ENCODE measurements around the gene OTULINL. TPM values are rescaled to one million over a fixed set of nuclear protein-coding genes. Genes with fewer than 3 reads are reported as not detected.

The OTULINL gene
- total RNA-seq, 2 experiments from 2014 or later = 31.1 to 34.6 TPM

DNA sequence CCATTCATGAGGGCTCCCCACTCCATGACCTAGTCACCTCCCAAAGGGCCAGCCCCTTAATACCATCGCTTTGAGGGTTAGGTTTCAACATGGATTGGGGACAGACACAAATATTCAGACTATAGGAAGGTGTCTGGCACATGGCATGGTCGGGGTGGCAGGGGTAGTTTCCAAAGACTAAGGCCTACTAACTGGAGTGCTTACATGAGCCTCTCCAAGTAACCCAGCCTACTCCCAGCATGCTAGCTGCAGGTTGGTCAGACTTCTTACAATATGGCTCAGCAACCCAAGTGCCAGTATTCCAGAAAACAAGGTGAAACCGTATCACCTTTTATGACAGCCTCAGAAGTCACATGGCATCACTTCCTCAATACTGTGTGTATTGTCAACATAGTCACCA, 19.9 kb upstream of the OTULINL start:
- H3K9me3 Mint-ChIP-seq = no peaks in the 10 kb centered on the region
- peaks cover 10% of the 10 kb centered on the region for H3K4me1 Mint-ChIP-seq
- no peak overlapping the region for H3K27ac Mint-ChIP-seq
- H3K27me3 Mint-ChIP-seq = no peaks in the 10 kb centered on the region
- ChIA-PET POLR2A (no interaction called here), CTCF (no interaction called here)
- no peaks in the 10 kb centered on the region for H3K36me3 Mint-ChIP-seq (ENCODE audit: low read depth)
- no peak overlapping the region for H3K4me3 Mint-ChIP-seq
- DNase-seq = no peak

DNA sequence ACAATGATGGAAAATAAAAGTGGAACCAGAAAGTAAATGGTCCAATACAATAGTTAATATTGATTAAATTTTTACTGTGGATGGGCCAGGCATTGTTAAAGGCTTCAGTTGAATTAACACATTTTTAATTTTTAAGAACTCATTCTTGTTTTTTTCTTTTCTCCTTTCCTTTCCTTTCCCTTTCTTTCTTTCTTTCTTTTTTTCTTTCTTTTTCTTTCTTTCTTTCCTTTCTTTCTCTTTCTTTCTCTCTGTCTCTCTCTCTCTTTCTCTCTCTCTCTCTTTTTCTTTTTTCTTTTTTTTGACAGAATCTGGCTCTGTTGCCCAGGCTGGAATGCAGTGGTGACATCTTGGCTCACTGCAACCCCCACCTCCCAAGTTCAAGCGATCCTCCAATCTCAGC, 13.3 kb upstream of the OTULINL start:
- H3K4me1 Mint-ChIP-seq = no peaks in the 10 kb centered on the region
- H3K27ac Mint-ChIP-seq = no peak overlapping the region
- ChIA-PET CTCF (no interaction called here), POLR2A (interaction anchor here (1.3 kb wide), 1 partner anchor 27 kb away, joined by 3 read pairs; no protein-coding TSS in a partner anchor)
- no peaks in the 10 kb centered on the region for H3K9me3 Mint-ChIP-seq
- no peak overlapping the region for H3K4me3 Mint-ChIP-seq
- H3K36me3 Mint-ChIP-seq (ENCODE audit: low read depth) = no peaks in the 10 kb centered on the region
- peaks cover 2% of the 10 kb centered on the region for H3K27me3 Mint-ChIP-seq
- DNase-seq = no peak

DNA sequence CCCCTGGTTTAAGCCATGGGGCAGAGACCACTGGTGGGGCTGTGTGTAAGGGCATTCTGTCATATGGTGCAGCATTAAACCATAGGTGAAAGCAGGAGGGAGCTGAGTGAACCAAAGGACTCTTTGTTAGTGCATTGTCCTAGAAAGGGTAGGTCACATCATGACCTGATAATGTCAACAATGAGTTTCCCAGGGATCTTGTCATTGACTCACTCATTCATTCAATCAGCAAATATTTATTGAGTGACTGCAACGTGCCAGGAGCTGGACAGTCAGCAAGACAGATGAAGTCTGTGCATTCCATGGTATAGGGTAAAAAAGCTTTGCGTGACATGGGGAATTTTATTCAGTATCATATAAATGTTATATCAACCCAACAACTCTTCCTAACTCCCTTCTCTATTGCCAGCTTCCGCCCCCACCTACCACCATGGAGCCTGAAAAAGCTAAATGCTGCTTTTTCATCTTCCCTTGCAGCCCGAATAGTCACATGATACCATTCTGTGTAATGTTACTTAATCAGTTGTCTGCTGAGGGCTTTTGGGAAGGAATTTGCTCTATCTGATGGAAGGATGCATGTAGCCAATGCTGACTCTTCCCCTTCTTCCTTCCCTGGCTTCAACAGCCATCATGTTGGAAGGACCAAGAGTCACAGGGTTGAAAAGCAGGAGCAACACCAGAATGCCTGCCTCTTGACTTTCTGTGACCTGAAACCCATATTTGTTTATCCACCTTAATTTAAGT, 11.5 kb upstream of the OTULINL start:
- Mint-ChIP-seq H3K36me3 (ENCODE audit: low read depth) (no peaks in the 10 kb centered on the region), H3K4me1 (no peaks in the 10 kb centered on the region), H3K9me3 (no peaks in the 10 kb centered on the region), H3K27me3 (peaks cover 2% of the 10 kb centered on the region), H3K27ac (no peak overlapping the region), H3K4me3 (no peak overlapping the region)
- no peak for DNase-seq
- POLR2A ChIA-PET = interaction anchor here (1.3 to 1.4 kb wide), 2 partner anchors 12 to 25 kb away, joined by 3 read pairs; no protein-coding TSS in a partner anchor
- CTCF ChIA-PET = no interaction called here

DNA sequence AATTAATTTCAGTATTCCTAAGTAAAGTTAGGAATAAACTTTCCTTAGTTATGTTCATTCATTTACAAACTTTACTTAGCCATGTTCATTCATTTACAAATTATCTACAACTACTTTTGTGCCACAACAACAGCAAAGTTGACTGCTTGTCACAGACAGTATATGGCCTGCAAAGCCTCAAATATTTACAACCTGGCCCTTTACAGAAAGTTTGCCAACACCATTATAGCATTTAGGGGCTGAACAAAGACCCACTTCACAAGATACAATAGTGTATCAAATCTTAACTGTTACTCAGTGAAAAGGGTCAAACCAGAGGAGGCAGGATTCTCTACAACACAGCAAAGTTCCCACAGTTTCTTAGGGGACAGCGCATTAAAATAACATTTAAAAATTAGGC, 9.7 kb upstream of the OTULINL start:
- ChIA-PET POLR2A (interaction anchor here (1.5 kb wide), 1 partner anchor 10 kb away, joined by 3 read pairs; the partner anchor contains the start of gene OTULINL), CTCF (interaction anchor here (0.9 kb wide), 1 partner anchor 77 kb away, joined by 3 read pairs; no protein-coding TSS in a partner anchor)
- Mint-ChIP-seq H3K4me1 (no peaks in the 10 kb centered on the region), H3K27me3 (peaks cover 2% of the 10 kb centered on the region), H3K9me3 (no peaks in the 10 kb centered on the region), H3K27ac (no peak overlapping the region), H3K36me3 (ENCODE audit: low read depth) (no peaks in the 10 kb centered on the region), H3K4me3 (no peak overlapping the region)
- DNase-seq = no peak

DNA sequence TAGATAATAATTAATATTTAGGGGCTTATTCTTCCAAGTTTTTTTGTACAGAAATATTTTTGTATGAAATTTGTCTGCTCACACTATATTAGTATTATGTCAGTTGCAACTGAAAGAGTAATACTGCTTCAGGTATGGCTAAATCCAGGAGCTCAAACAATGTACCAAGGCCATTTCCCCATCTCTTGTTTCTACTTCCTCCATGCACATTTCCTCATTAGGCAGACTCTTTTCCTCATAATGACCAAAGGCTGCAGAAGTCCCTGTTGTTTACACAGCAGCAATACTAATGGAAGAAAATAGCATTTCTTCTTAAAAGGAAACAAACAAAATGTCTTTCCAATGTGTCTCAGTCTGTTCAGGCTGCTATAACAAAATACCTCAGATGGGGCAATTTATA, 9.2 kb upstream of the OTULINL start:
- Mint-ChIP-seq H3K36me3 (ENCODE audit: low read depth) (no peaks in the 10 kb centered on the region), H3K27ac (no peak overlapping the region), H3K4me1 (no peaks in the 10 kb centered on the region), H3K4me3 (no peak overlapping the region), H3K9me3 (no peaks in the 10 kb centered on the region), H3K27me3 (peaks cover 2% of the 10 kb centered on the region)
- POLR2A ChIA-PET = interaction anchor here (1.5 kb wide), 1 partner anchor 10 kb away, joined by 3 read pairs; the partner anchor contains the start of gene OTULINL
- CTCF ChIA-PET = no interaction called here
- no peak for DNase-seq

DNA sequence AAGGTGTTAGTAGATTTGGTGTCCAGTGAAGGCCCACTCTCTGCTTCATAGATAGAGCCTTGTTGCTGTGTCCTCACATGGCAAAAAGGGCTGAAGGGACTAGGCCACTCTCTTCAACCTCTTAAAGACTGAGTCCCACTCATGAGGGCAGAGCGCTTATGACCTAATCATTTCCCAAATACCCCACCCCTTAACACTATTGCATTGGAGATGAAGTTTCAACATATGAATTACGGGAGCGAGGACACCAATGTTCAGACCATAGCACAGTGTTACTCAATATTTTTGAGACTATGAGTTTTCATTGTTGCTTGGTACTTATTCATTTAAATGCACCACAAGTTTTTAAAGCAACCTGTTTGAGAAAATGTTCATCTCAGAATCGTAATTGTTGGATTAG, 8.8 kb upstream of the OTULINL start:
- no peak for DNase-seq
- H3K27me3 Mint-ChIP-seq = peaks cover 2% of the 10 kb centered on the region
- H3K4me3 Mint-ChIP-seq = no peak overlapping the region
- ChIA-PET POLR2A (no interaction called here), CTCF (no interaction called here)
- no peaks in the 10 kb centered on the region for H3K9me3 Mint-ChIP-seq
- no peaks in the 10 kb centered on the region for H3K4me1 Mint-ChIP-seq
- no peaks in the 10 kb centered on the region for H3K36me3 Mint-ChIP-seq (ENCODE audit: low read depth)
- no peak overlapping the region for H3K27ac Mint-ChIP-seq

DNA sequence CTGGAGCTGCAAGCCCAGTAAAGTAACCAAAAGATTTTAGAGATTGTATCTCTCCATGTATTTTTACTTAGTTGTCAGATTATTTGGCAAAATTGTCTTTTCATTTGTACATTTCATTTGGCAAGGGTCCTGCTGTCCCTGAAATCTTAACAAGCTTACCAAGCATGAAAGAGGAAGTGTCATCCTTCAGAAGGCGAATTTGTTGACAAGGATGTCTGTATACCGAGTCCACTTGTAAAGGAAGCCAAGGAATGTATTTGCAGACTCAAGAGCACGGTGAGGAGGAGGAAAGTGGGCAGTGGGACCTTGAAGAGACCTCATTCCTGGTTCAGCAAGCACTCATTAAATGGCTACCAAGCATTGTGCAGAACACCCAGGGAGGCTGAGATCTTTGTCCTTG, 7.5 kb upstream of the OTULINL start:
- Mint-ChIP-seq H3K4me3 (no peak overlapping the region), H3K9me3 (no peaks in the 10 kb centered on the region), H3K27ac (no peak overlapping the region), H3K4me1 (no peaks in the 10 kb centered on the region), H3K36me3 (ENCODE audit: low read depth) (no peaks in the 10 kb centered on the region), H3K27me3 (peaks cover 4% of the 10 kb centered on the region)
- POLR2A ChIA-PET = no interaction called here
- CTCF ChIA-PET = no interaction called here
- no peak for DNase-seq

DNA sequence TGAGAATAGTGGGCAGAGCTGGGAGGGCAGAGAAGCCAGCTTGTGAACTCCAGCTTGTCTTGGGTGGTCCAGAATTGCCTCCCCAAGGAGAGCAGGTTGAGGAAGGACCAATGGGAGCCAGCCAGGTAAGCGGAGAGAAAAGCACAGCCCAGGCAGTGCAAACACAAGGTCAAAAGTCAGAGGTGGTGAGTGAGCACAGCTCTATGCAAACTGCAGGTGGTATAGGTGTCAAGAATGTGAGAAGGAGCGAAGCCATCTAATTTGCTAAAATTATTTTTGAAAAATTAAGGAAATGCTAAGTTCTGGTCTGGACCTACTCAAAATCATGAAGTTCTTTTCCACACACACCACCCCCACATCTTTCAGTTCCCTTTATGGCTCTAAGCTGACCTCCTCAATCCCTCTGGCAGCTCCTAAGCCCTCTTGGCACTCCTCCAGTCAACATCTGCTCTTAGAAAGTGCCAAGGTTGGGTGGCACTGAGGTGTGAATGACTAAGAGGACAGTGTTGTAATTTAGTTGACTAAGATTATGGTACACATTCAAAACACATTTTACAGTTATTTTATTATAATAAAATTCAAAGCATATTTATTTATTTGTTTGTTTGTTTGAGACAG, 6.6 kb upstream of the OTULINL start:
- H3K27ac Mint-ChIP-seq = no peak overlapping the region
- H3K9me3 Mint-ChIP-seq = no peaks in the 10 kb centered on the region
- H3K36me3 Mint-ChIP-seq (ENCODE audit: low read depth) = no peaks in the 10 kb centered on the region
- ChIA-PET CTCF (interaction anchor here (0.6 kb wide), 1 partner anchor 26 kb away, joined by 3 read pairs; no protein-coding TSS in a partner anchor), POLR2A (no interaction called here)
- H3K27me3 Mint-ChIP-seq = peaks cover 10% of the 10 kb centered on the region
- H3K4me1 Mint-ChIP-seq = no peaks in the 10 kb centered on the region
- H3K4me3 Mint-ChIP-seq = no peak overlapping the region
- no peak for DNase-seq

DNA sequence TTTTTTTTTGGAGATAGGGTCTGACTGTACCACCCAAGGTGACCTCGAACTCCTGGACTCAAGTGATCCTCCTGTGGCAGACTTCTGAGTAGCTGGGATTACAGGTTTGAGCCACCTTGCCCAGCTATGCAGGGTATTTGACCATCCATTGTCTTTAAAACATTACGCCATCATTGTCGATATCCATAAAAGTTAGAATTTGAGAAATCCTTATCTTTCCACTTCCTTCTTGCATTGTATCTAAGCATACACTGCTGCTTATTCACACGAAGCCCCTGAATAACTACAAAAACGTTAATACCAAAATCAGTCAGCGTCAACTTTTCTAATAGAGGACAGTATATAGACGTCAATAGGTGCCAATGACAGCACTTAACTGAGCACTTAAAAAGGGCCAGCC, 5.4 kb upstream of the OTULINL start:
- peaks cover 4% of the 10 kb centered on the region for H3K4me1 Mint-ChIP-seq
- DNase-seq = no peak
- H3K36me3 Mint-ChIP-seq (ENCODE audit: low read depth) = no peaks in the 10 kb centered on the region
- no peak overlapping the region for H3K27ac Mint-ChIP-seq
- peaks cover 19% of the 10 kb centered on the region for H3K27me3 Mint-ChIP-seq
- H3K9me3 Mint-ChIP-seq = no peaks in the 10 kb centered on the region
- H3K4me3 Mint-ChIP-seq = no peak overlapping the region
- POLR2A ChIA-PET = no interaction called here
- CTCF ChIA-PET = no interaction called here

DNA sequence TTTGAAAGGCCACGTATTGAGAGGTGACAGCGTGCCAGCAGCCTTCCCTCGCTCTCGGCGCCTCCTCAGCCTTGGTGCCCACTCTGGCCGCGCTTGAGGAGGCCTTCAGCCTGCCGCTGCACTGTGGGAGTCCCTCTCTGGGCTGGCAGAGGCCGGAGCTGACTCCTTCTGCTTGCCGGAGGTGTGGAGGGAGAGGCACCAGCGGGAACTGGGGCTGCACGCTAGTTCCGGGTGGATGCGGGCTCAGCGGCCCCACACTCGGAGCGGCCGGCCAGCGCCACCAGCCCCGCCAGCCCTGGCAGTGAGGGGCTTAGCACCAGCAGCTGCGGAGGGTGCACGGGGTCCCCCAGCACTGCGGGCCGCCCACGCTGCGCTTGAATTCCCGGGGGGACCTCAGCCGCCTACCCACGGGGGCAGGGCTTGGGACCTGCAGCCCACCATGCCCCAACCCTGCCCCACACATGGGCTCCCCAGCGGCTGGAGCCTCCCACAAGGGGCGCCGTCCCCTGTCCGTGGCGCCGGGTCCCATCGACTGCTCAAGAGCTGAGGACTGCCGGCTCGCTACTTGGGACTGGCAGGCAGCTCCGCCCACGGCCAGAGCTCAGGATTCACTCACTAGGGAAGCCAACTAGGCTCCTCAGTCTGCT, 4.4 kb upstream of the OTULINL start:
- H3K27ac Mint-ChIP-seq = no peak overlapping the region
- no peaks in the 10 kb centered on the region for H3K36me3 Mint-ChIP-seq (ENCODE audit: low read depth)
- H3K9me3 Mint-ChIP-seq = no peaks in the 10 kb centered on the region
- H3K4me3 Mint-ChIP-seq = no peak overlapping the region
- POLR2A ChIA-PET = interaction anchor here (1.8 kb wide), 1 partner anchor 16 kb away, joined by 7 read pairs; no protein-coding TSS in a partner anchor
- peaks cover 19% of the 10 kb centered on the region for H3K27me3 Mint-ChIP-seq
- peaks cover 4% of the 10 kb centered on the region for H3K4me1 Mint-ChIP-seq
- no peak for DNase-seq
- CTCF ChIA-PET = interaction anchor here (0.8 to 1.2 kb wide), 2 partner anchors 16 to 68 kb away, joined by 3 read pairs; no protein-coding TSS in a partner anchor

DNA sequence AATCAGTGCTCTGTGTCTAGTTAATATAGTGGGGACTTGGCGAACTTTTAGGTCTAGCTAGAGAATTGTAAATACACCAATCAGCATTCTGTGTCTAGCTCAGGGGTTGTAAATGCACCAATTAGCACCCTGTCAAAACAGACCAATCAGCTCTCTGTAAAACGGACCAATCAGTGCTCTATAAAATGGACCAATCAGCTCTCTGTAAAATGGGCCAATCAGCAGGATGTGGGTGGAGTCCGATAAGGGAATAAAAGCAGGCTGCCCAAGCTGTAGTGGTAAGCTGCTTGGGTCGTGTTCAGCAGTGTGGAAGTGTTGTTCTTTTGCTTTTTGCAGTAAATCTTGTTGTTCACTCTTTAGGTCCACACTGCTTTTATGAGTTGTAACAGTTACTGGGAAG, 3.6 kb upstream of the OTULINL start:
- H3K36me3 Mint-ChIP-seq (ENCODE audit: low read depth) = peaks cover 2% of the 10 kb centered on the region

DNA sequence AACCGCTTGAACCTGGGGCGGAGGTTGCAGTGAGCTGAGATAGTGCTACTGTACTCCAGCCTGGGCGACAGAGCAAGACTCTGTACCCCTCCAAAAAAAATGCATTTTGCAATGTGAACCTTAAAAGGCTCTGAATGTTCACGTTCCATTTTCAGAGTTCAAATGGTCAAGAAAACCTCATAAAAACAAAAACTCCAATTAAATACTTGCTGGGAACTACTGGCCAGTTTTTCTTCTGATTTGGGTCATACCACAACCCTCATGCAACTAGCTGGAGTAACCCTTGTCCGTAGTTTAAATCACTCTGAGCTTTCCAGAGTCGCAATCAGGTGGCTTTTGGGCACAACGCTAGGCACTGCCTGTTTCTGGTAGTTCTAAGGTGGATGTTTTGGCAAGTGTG, 2.3 kb upstream of the OTULINL start:
- Mint-ChIP-seq H3K4me3 (no peak overlapping the region), H3K27me3 (peaks cover 19% of the 10 kb centered on the region), H3K27ac (no peak overlapping the region), H3K36me3 (ENCODE audit: low read depth) (peaks cover 10% of the 10 kb centered on the region), H3K9me3 (no peaks in the 10 kb centered on the region), H3K4me1 (peaks cover 22% of the 10 kb centered on the region)
- ChIA-PET POLR2A (interaction anchor here (1.1 to 4.3 kb wide), 2 partner anchors 15 to 85 kb away, joined by 3 to 122 read pairs; no protein-coding TSS in a partner anchor), CTCF (interaction anchor here (1.3 kb wide), 1 partner anchor 69 kb away, joined by 6 read pairs; no protein-coding TSS in a partner anchor)
- no peak for DNase-seq

More for the DNA sequence above, 3.6 kb upstream of the OTULINL start:
- Mint-ChIP-seq H3K27me3 (peaks cover 19% of the 10 kb centered on the region), H3K4me1 (peaks cover 9% of the 10 kb centered on the region), H3K4me3 (no peak overlapping the region), H3K9me3 (no peaks in the 10 kb centered on the region), H3K27ac (no peak overlapping the region)
- ChIA-PET CTCF (interaction anchor here (0.8 to 1.2 kb wide), 2 partner anchors 15 to 67 kb away, joined by 3 read pairs; no protein-coding TSS in a partner anchor), POLR2A (interaction anchor here (1.8 kb wide), 1 partner anchor 16 kb away, joined by 7 read pairs; no protein-coding TSS in a partner anchor)
- no peak for DNase-seq
